Kidney epithelial cell (primary cell): ENCODE data around the gene SOWAHB. TPM values are rescaled to one million over a fixed set of nuclear protein-coding genes. Genes with fewer than 3 reads are reported as not detected.

ENCODE experiments used
- DNase-seq: peaks from one replicate; pipeline ENCODE4 v3.0.0-alpha.2; 2010; ENCODE audit warnings: low read depth
- H3K27me3 ChIP-seq: 2 replicates; pipeline ENCODE4 v1.6.0; 2011; ENCODE audit warnings: low read length; ENCODE audit not compliant: control insufficient read depth, insufficient read depth
- H3K36me3 ChIP-seq: 2 replicates; pipeline ENCODE4 v1.5.1; 2011; ENCODE audit warnings: low read length; ENCODE audit not compliant: control insufficient read depth, insufficient read depth
- H3K4me3 ChIP-seq: 2 replicates; pipeline ENCODE4 v1.5.1; 2011; ENCODE audit warnings: low read depth, mild to moderate bottlenecking, control low read depth, low read length
- total RNA-seq: library from RNA; depleted of rRNA; stranded (reverse); fragments of >200 nt; gene quantifications from 2 replicates; pipeline ENCODE4 v1.2.3, GENCODE V29; 2015
- TF ChIP-seq, protein P1 (sequence below): IDR thresholded peaks from 2 replicates; pipeline ENCODE4 v1.5.1; 2011; ENCODE audit warnings: mild to moderate bottlenecking, moderate library complexity, low read length, control low read depth, inconsistent platforms; ENCODE audit not compliant: insufficient read depth, poor library complexity, severe bottlenecking

Gene SOWAHB
- total RNA-seq, 1 donor from 2014 or later: 21.3 TPM

DNA sequence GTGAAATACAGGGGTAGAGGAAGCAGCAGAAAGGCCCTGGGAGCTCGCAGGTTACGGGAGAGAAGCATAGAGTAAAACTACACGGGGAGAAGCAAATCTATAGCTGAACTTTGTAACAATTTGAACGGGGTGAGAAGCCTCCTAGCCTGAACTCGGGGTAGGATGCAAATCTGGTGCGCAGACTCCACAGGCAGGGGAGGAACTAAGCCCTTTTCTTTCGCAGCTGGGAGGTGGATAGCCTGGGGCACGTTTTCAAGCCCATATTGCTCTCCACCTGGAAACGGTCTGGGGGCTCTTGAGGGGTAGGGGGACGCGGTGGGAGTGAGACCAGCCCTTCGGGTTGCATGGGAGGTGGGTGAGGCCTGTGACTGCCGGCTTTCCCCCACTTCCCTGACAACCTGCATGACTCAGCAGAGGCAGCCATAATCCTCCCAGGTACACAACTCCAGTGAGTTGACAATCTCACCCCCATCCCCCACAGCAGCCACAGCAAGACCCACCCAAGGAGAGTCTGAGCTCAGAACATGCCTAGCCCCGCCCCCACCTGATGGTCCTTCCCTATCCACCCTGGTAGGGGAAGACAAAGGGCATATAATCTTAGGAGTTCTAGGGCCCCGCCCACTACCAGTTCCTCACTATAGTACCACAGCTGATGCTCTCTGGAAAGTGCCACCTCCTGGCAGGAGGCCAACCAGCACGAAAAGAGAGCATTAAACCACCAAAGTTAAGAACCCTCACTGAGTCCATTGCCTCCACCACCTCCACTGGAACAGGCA lies 29.9 kb downstream of the SOWAHB start:
- no peaks in the 10 kb centered on the region for H3K36me3 ChIP-seq
- DNase-seq: no peak
- H3K4me3 ChIP-seq: no peak overlapping the region
- no peaks in the 10 kb centered on the region for H3K27me3 ChIP-seq
- TF ChIP-seq, protein P1, sequence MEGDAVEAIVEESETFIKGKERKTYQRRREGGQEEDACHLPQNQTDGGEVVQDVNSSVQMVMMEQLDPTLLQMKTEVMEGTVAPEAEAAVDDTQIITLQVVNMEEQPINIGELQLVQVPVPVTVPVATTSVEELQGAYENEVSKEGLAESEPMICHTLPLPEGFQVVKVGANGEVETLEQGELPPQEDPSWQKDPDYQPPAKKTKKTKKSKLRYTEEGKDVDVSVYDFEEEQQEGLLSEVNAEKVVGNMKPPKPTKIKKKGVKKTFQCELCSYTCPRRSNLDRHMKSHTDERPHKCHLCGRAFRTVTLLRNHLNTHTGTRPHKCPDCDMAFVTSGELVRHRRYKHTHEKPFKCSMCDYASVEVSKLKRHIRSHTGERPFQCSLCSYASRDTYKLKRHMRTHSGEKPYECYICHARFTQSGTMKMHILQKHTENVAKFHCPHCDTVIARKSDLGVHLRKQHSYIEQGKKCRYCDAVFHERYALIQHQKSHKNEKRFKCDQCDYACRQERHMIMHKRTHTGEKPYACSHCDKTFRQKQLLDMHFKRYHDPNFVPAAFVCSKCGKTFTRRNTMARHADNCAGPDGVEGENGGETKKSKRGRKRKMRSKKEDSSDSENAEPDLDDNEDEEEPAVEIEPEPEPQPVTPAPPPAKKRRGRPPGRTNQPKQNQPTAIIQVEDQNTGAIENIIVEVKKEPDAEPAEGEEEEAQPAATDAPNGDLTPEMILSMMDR: no peak

DNA sequence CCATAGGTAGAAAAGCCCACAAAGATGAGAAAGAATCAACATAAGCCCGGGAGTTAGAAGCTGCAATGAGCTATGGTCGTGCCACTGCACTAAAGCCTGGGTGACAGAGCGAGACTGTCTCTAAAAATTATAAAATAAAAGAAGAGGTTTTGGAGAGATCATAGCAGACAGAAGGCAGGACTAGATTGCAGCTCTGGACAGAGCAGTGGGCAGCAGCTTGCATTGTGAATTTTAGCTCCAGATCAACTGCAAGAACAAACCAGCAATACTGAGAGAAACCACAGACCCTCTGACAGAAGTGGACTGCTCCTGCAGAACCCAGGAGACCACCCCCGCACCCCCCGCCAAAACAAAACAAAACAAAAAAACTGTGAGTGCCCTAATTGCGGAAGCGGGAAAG lies 30.6 kb downstream of the SOWAHB start:
- TF ChIP-seq, protein P1: no peak
- no peaks in the 10 kb centered on the region for H3K27me3 ChIP-seq
- H3K36me3 ChIP-seq: no peaks in the 10 kb centered on the region
- DNase-seq: no peak
- H3K4me3 ChIP-seq: no peak overlapping the region

DNA sequence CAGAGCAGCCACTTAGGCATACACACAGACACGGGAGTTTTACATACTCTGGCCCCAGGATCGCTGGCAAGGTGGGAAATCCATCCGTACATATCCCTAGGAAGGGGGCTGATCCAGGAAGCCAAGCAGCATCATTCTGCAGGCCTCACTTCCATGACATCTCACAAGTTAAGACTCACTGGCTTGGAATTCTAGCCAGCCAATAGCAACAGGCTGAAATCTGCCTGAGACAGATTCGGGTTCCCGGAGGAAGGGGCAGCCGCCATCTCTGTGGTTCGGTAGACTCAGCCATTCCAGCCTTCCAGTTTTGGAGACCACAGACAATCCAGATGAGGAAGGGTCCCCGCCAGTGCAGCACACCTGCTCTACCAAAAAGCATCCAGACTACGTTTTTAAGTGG lies 31.3 kb downstream of the SOWAHB start:
- no peak for DNase-seq
- Histone ChIP-seq H3K27me3 (no peaks in the 10 kb centered on the region), H3K36me3 (no peaks in the 10 kb centered on the region), H3K4me3 (no peak overlapping the region)
- TF ChIP-seq, protein P1: no peak

DNA sequence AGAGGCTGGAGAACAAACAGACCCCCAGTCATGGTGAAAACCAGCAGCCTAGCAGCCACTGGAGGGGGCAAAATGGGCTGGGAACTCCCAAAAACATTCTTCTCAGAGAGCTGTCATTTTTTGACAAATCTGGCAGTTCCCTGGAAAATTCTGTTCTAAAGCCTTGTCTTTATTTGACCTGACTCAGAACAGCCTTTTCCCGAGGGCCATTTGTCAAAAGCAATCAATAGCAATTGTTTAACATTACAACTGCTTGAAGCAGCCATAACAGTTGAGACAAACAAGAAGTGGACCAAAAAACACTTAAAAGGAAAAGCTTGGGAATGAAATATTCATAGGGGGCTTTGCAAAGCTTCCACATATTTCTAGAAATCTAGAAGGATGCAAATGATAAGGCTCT lies 39.6 kb downstream of the SOWAHB start:
- Histone ChIP-seq H3K4me3 (no peak overlapping the region), H3K36me3 (no peaks in the 10 kb centered on the region), H3K27me3 (no peaks in the 10 kb centered on the region)
- no peak for DNase-seq
- TF ChIP-seq, protein P1: no peak

DNA sequence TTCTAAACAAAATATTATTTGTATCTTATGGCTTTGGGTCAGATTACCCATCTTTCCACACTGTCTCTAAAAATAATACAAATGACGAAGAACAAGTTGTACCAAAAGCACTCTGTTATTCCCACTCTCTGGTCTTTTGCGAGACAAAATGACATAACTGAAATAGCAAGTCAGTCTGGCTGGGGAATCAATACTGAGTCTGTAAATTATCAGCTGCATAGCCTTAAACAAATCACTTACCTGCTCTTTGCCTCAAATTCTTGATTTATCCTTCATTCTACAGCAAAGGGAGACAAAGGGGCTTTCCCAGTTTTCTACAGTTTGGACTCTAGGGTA lies 40.9 kb downstream of the SOWAHB start:
- Histone ChIP-seq H3K36me3 (no peaks in the 10 kb centered on the region), H3K4me3 (no peak overlapping the region), H3K27me3 (no peaks in the 10 kb centered on the region)
- DNase-seq: no peak
- TF ChIP-seq, protein P1: no peak
